H1 (cell line): ENCODE measurements around the gene CHST11. TPM values are rescaled to one million over a fixed set of nuclear protein-coding genes. Genes with fewer than 3 reads are reported as not detected.

Experiments
- ASH2L ChIP-seq: fragments of 200-600, 300-600 bp; sonication (generic); IDR thresholded peaks from one replicate; pipeline ENCODE4 v1.7.1; 2017; ENCODE audit warnings: low read length
- CEBPB ChIP-seq: IDR thresholded peaks from 2 replicates; pipeline ENCODE4 v1.6.1; 2012; ENCODE audit warnings: low read depth, low read length
- CTBP2 ChIP-seq: IDR thresholded peaks from 2 replicates; pipeline ENCODE4 v1.7.0; 2011; ENCODE audit warnings: borderline replicate concordance, mild to moderate bottlenecking, moderate library complexity, mixed read lengths, low read length; ENCODE audit not compliant: insufficient read depth, insufficient read length
- HDAC6 ChIP-seq: IDR thresholded peaks from one replicate; pipeline ENCODE4 v1.7.1; 2012; ENCODE audit warnings: low read depth, mild to moderate bottlenecking, inconsistent platforms, low read length, moderate library complexity
- SAP30 ChIP-seq: fragments of 300-600 bp; sonication (generic); IDR thresholded peaks from 2 replicates; pipeline ENCODE4 v1.7.1; 2012; ENCODE audit warnings: low read length, moderate library complexity, mild to moderate bottlenecking, inconsistent platforms; ENCODE audit not compliant: insufficient read depth, insufficient replicate concordance
- TCF12 ChIP-seq: IDR thresholded peaks from 2 replicates; pipeline ENCODE4 v1.6.1; 2011; ENCODE audit warnings: low read depth, mild to moderate bottlenecking, low read length
- polyA plus RNA-seq, 7 experiments: library from polyadenylated mRNA; depleted of rRNA in 3 of 7; stranded (reverse) in 5 of 7; unstranded in 2 of 7; fragments of >200 nt in 5 of 7; fragments of 200-250 nt in 2 of 7; gene quantifications; 1 replicate in 5 of 7; 2 replicates in 1 of 7; 4 replicates in 1 of 7; pipeline versions ENCODE4 v1.2.1 to v1.2.3, GENCODE V29; 2011 to 2013; ENCODE audit warnings: missing spikeins in 2 of 7, mixed read lengths in 2 of 7
- total RNA-seq: library from RNA; stranded (reverse); fragmentation: NEBNext Ultra II Directional; extraction: Animal tissue kit (Norgen Biotek cat#: 25700); gene quantifications from 2 replicates; pipeline ENCODE4 v1.2.1, GENCODE V29; 2021
- TF ChIP-seq, protein P1 (sequence below): fragments of 300-600 bp; sonication (generic); IDR thresholded peaks from 2 replicates; pipeline ENCODE4 v1.7.1; 2012; ENCODE audit warnings: low read length, moderate library complexity, mild to moderate bottlenecking, inconsistent platforms; ENCODE audit not compliant: insufficient replicate concordance

Gene CHST11
- total and polyA plus RNA-seq, 2 of the 8 experiments (the other 6 are each of a cell fraction or from before 2014, with no cell fraction given), result 14.4 to 20.8 TPM

DNA sequence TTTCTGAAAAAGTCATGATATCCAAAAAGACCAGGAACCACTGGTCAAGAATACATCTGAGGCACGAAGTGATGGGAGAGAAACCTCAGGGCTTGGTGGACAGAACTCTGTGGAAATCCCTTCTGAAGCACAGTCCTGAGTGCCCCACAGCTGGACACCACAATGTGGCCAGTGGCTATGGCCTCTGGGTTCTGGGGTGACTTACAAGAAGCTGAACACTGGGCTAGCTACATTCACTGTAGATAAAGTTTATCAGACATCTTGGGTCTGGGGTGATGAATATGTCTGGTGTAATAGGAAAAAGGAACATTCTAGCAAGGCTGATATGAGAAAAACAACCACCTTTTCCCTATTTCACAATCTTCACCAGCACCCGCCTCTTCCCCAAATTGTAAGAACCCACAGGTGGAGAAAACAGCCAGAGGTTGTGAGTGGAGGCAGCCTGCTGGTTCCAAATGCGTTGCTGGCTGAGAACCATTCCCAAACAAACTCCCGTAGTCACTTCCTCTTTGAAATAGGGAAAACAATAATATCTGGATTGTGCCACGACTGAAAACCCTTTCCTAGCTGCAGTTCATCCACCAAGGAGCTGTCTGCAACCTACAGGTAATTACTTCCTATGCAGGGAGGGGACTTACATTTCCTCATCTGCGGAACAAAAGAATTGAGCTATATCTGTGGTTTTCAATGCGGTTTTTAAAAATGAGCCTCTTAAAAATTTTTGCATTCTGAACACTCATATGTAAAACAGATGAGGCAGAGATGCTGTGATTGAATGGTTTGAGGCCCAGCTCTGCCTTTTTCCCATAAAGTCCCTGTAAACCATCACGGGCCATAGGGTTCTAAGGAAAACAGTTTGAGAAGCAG lies 307.7 kb downstream of the CHST11 start (continued):
- TF ChIP-seq, protein P1, sequence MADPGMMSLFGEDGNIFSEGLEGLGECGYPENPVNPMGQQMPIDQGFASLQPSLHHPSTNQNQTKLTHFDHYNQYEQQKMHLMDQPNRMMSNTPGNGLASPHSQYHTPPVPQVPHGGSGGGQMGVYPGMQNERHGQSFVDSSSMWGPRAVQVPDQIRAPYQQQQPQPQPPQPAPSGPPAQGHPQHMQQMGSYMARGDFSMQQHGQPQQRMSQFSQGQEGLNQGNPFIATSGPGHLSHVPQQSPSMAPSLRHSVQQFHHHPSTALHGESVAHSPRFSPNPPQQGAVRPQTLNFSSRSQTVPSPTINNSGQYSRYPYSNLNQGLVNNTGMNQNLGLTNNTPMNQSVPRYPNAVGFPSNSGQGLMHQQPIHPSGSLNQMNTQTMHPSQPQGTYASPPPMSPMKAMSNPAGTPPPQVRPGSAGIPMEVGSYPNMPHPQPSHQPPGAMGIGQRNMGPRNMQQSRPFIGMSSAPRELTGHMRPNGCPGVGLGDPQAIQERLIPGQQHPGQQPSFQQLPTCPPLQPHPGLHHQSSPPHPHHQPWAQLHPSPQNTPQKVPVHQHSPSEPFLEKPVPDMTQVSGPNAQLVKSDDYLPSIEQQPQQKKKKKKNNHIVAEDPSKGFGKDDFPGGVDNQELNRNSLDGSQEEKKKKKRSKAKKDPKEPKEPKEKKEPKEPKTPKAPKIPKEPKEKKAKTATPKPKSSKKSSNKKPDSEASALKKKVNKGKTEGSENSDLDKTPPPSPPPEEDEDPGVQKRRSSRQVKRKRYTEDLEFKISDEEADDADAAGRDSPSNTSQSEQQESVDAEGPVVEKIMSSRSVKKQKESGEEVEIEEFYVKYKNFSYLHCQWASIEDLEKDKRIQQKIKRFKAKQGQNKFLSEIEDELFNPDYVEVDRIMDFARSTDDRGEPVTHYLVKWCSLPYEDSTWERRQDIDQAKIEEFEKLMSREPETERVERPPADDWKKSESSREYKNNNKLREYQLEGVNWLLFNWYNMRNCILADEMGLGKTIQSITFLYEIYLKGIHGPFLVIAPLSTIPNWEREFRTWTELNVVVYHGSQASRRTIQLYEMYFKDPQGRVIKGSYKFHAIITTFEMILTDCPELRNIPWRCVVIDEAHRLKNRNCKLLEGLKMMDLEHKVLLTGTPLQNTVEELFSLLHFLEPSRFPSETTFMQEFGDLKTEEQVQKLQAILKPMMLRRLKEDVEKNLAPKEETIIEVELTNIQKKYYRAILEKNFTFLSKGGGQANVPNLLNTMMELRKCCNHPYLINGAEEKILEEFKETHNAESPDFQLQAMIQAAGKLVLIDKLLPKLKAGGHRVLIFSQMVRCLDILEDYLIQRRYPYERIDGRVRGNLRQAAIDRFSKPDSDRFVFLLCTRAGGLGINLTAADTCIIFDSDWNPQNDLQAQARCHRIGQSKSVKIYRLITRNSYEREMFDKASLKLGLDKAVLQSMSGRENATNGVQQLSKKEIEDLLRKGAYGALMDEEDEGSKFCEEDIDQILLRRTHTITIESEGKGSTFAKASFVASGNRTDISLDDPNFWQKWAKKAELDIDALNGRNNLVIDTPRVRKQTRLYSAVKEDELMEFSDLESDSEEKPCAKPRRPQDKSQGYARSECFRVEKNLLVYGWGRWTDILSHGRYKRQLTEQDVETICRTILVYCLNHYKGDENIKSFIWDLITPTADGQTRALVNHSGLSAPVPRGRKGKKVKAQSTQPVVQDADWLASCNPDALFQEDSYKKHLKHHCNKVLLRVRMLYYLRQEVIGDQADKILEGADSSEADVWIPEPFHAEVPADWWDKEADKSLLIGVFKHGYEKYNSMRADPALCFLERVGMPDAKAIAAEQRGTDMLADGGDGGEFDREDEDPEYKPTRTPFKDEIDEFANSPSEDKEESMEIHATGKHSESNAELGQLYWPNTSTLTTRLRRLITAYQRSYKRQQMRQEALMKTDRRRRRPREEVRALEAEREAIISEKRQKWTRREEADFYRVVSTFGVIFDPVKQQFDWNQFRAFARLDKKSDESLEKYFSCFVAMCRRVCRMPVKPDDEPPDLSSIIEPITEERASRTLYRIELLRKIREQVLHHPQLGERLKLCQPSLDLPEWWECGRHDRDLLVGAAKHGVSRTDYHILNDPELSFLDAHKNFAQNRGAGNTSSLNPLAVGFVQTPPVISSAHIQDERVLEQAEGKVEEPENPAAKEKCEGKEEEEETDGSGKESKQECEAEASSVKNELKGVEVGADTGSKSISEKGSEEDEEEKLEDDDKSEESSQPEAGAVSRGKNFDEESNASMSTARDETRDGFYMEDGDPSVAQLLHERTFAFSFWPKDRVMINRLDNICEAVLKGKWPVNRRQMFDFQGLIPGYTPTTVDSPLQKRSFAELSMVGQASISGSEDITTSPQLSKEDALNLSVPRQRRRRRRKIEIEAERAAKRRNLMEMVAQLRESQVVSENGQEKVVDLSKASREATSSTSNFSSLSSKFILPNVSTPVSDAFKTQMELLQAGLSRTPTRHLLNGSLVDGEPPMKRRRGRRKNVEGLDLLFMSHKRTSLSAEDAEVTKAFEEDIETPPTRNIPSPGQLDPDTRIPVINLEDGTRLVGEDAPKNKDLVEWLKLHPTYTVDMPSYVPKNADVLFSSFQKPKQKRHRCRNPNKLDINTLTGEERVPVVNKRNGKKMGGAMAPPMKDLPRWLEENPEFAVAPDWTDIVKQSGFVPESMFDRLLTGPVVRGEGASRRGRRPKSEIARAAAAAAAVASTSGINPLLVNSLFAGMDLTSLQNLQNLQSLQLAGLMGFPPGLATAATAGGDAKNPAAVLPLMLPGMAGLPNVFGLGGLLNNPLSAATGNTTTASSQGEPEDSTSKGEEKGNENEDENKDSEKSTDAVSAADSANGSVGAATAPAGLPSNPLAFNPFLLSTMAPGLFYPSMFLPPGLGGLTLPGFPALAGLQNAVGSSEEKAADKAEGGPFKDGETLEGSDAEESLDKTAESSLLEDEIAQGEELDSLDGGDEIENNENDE, result no peak
- TF ChIP-seq ASH2L (no peak), CEBPB (no peak), SAP30 (no peak), HDAC6 (no peak), CTBP2 (no peak), TCF12 (no peak)
- TF ChIP-seq, all 59 proteins: peak for 0
